Mammary epithelial cell (primary cell): ENCODE data around the gene SLC12A6.
"Not testable (repeated sequence)": the region's sequence is repeated elsewhere in the genome, so short reads cannot be mapped to it uniquely, and the experiment has no call there.

Source experiments
- CTCF ChIP-seq, 2 donors: IDR thresholded peaks in 1 of 2; conservative IDR thresholded peaks in 1 of 2; 2 replicates each; pipeline ENCODE4 v1.5.1; 2011 to 2012; ENCODE audit warnings: inconsistent platforms in 2 of 2, low read length in 2 of 2, mild to moderate bottlenecking in 2 of 2, control low read depth in 1 of 2, low read depth in 1 of 2; ENCODE audit not compliant: insufficient read depth in 1 of 2; ENCODE audit errors: extremely low read depth in 1 of 2
- EZH2 ChIP-seq: IDR thresholded peaks from 2 replicates; pipeline ENCODE4 v1.6.1; 2012; ENCODE audit warnings: low read length, inconsistent platforms, borderline replicate concordance

GRCh38 chr15:34375541-34375940, 38.0 kb upstream of the SLC12A6 start:
- not testable (repeated sequence) for TF ChIP-seq CTCF (conservative IDR thresholded peaks at IDR 0.05 in 1 of 2, IDR thresholded peaks at IDR 0.05 in 1 of 2; ENCODE audit: extremely low read depth in 1 of 2, insufficient read depth in 1 of 2, low read depth in 1 of 2, low read length in 2 of 2); EZH2
